HG02970 (cell line): ENCODE data around the gene AASDHPPT.

Experiments used
- ATAC-seq: cut with Tn5 transposase; IDR thresholded peaks from one replicate; pipeline ENCODE4 v1.9.1; 2021; ENCODE audit warnings: mild to moderate bottlenecking, moderate library complexity, moderate number of reproducible peaks; ENCODE audit not compliant: unreplicated experiment, low FRiP score

The AASDHPPT gene

GRCh38 chr11:106082096-106082495, 4.6 kb downstream of the AASDHPPT start:
- ATAC-seq = no peak

DNA sequence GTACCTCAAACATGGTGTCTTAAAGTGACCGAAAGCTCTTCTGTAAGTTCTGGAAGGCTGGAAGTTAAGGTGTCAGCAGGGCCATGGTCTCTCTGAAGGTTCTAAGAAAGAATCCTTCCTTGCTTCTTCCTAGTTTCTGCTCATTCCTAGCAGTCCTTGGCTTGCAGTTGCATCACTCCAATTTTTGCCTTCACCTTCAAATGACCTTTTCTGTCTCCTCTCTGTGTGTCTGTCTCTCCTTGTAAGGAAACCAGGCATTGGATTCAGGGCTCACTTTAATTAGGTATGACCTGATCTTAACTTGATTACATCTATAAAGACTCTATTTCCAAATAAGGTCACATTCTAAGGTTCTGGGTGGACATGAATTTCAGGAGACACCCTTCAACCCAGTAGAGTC, 8.7 kb downstream of the AASDHPPT start:
- no peak for ATAC-seq

DNA sequence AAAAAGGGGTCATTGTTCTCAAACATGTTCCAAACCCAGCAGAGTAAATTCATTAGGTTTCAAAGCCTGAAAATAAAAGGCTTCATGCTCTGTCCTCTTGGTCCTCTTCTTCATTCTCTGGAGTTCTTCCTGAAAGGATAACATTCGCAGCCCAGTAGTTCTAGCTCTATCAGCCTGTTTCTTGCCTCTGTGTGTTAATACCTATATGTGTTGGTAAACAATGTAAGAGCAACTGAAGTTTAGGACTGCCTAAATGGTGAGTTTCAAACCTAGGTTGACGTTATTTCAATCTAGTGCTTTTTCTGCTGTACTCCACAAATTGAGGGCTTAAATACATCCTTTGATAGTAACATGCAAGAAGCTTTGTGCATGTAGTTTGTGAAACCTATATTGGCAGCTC, 9.4 kb downstream of the AASDHPPT start:
- no peak for ATAC-seq

DNA sequence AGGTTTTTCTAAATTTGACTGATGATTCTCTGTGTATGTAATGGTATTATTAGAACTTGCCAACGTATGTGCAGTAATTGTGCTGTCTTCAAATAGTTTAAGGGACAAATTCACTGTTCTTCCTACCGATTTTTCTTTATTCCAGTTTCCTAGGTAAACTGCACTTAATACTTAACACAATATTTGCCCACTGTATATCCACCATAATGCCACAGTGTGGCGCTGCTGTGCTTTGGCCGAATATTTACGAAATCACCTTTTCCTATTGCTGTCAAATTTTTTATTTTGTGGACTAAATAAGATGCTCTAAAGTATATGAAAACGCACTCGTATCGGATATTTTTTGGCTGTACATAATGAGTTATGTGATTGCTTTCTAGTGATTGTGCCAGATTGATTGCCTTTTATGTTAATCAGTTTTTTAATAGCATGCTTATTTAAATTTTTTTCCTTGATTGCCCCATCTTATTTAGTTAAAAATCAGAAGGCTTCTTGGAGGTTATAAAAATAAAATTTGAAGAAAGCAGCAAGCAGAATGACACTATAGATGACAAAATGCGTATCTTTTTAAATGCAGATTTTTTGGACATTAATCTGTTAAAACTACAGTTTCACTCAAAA, 10.5 kb downstream of the AASDHPPT start:
- no peak for ATAC-seq

- no peak for ATAC-seq
These were observed 11.4 kb downstream of the AASDHPPT start for GRCh38 chr11:106088896-106089295.

DNA sequence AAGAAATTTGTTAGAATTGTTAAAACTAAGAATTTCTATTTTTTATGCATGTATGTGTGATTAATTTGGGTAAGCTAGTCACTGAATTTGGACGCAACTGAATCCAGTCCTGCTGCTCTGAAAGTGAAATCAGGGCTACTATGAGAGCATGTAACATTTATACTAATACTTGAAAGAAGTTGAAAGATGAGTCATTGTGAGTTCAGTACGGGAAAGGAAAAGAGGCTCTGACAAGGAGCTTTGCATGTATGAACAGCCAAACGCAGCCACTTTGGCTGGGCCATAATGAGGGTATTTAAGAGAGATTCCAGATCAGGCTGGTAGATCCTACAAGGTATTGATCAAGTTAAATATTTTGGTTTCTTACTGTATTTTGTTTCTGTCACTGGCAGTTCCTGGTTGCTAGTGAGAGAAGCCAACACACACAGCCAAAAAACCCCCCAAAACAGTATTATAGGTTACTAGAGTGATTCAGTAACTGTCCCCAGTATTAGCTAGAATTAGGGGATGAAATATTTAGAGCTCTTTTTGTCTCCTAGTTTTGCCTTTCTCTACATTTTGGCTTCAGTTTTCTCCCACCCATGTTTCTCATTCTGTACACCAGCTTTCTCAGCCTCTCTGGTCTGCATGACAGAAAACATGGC, 14.1 kb downstream of the AASDHPPT start:
- peak; percentile 98 for ATAC-seq

- no peak for ATAC-seq
These were observed 15.0 kb downstream of the AASDHPPT start for GRCh38 chr11:106092446-106092845.

GRCh38 chr11:106098893-106099553, 21.6 kb downstream of the AASDHPPT start:
- ATAC-seq = no peak

- ATAC-seq = no peak
These were observed 23.9 kb downstream of the AASDHPPT start for GRCh38 chr11:106101370-106101769.

GRCh38 chr11:106101819-106102218, 24.4 kb downstream of the AASDHPPT start:
- ATAC-seq = no peak

- no peak for ATAC-seq
These were observed 28.5 kb downstream of the AASDHPPT start for GRCh38 chr11:106105986-106106385.

- ATAC-seq = no peak
These were observed 44.3 kb downstream of the AASDHPPT start for GRCh38 chr11:106121570-106122320.

- no peak for ATAC-seq
These were observed 50.1 kb downstream of the AASDHPPT start for GRCh38 chr11:106127604-106128003.

DNA sequence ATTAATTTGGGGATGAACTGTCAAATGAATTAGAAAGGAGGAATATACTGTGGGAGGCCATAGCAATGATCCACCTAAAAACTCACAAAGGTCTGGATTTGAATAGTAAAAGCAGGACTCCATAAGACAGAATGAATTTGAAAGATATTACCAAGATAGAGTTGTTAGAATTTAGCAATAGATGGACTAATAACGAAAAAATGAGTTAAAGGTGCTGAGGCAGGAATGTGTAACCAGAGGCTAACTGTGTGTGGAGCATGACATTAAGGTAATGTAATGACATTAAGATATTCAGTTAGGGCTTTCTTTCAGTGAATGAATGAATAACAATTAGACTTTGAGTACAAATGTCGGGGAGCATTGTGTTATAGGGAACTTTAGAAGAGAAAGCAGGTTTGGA, 51.3 kb downstream of the AASDHPPT start:
- no peak for ATAC-seq

DNA sequence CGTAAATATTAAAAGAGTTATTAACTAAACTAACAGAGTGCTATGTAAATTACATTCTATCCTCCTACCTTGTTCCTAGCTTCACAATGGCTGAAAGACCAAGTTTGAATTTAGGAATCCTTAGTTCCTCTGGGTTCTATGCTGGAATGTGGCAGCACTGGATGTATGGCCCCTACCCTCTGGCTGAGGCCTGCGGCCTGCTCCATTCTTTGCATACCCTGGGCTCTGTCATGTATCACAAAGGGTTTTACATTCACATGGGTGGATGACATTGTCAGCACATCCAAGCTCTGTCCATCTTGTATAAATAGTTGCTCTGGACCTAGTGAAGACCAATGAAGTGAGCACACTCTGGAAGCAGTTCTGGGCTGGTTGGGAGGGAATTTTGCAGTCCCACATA, 54.5 kb downstream of the AASDHPPT start:
- no peak for ATAC-seq

GRCh38 chr11:106132582-106133354, 55.3 kb downstream of the AASDHPPT start:
- no peak for ATAC-seq

DNA sequence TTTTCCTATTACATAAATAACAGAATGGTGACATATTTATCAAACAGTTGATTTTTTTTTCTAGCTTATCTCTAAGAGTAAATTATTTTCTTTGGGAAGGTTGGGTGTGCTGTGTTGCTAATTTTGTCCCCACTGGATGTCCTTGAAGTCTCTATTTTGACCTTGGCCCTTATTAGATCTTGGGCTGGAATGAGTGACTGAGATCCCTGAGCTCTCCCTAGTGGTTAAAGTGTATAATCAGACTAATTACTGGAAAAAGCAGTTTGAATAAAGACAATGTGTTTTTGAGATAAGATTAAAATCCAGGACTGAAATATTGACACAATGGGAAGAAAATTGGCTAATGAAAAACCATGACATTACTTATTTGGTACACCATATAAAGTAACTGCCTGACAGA, 56.1 kb downstream of the AASDHPPT start:
- no peak for ATAC-seq

- ATAC-seq = no peak
These were observed 59.6 kb downstream of the AASDHPPT start for GRCh38 chr11:106137061-106137460.

DNA sequence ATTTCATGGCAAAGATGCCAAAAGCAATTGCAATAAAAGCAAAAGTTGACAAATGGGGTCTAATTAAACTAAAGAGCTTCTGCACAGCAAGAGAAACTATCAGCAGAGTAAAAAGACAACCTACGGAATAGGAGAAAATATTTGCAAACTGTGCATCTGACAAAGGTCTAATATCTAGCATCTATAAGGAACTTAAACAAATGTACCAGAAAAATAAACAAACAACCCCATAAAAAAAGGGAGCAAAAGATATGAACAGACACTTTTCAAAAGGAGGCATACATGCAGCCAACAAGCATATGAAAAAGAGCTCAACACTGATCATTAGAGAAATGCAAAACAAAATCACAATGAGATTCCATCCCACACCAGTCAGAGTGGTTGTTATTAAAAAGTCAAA, 60.3 kb downstream of the AASDHPPT start:
- ATAC-seq = no peak
